A673 (cell line): Measurements from ENCODE around the gene RPRD1B. TPM values are rescaled to one million over a fixed set of nuclear protein-coding genes. Genes with fewer than 3 reads are reported as not detected.

Experiments
- BruUV-seq: library from RNA; stranded (reverse); fragments of 400-500 nt; replicated peaks from 2 replicates; lab custom pipeline; 2021; lab: Mats Ljungman, UMichigan
- CTCF ChIA-PET: fragments of 300-600 bp; sonication (Branson Sonifier 250); formaldehyde crosslinking; loops from one replicate; lab custom pipeline; 2022; ENCODE audit warnings: antibody characterized with exemption; lab: Charles Lee
- POLR2A ChIA-PET: fragments of 300-600 bp; sonication (Branson Sonifier 250); formaldehyde crosslinking; loops from one replicate; lab custom pipeline; 2022; ENCODE audit warnings: antibody characterized with exemption; ENCODE audit not compliant: low non-redundant PET; lab: Charles Lee
- DNase-seq: peaks from one replicate; pipeline ENCODE4 v3.0.0-alpha.2; 2015; ENCODE audit warnings: low spot score
- H3K27ac ChIP-seq: fragments of 200-600 bp; sonication (generic); 2 replicates; pipeline ENCODE4 v1.5.1; 2016; ENCODE audit warnings: mixed run types, low read depth, mild to moderate bottlenecking, mixed read lengths, antibody characterized with exemption, low read length; ENCODE audit not compliant: poor library complexity, severe bottlenecking
- H3K27me3 ChIP-seq: fragments of 200-600 bp; sonication (generic); replicated peaks from 2 replicates; pipeline ENCODE4 v1.6.1; 2017; ENCODE audit warnings: mixed run types, low read depth, mild to moderate bottlenecking, mixed read lengths, antibody characterized with exemption, low read length; ENCODE audit not compliant: insufficient read depth, poor library complexity
- H3K36me3 ChIP-seq: fragments of 200-600 bp; sonication (generic); 2 replicates; pipeline ENCODE4 v1.6.1; 2016; ENCODE audit warnings: mixed run types, mild to moderate bottlenecking, mixed read lengths, antibody characterized with exemption, low read length; ENCODE audit not compliant: insufficient read depth, poor library complexity, severe bottlenecking
- H3K4me1 ChIP-seq: fragments of 200-600 bp; sonication (generic); 2 replicates; pipeline ENCODE4 v1.6.1; 2017; ENCODE audit warnings: mixed run types, mild to moderate bottlenecking, mixed read lengths, antibody characterized with exemption, low read length; ENCODE audit not compliant: insufficient read depth, poor library complexity, severe bottlenecking
- H3K4me3 ChIP-seq: fragments of 200-600 bp; sonication (generic); 2 replicates; pipeline ENCODE4 v1.5.1; 2016; ENCODE audit warnings: low read depth, mixed run types, mild to moderate bottlenecking, mixed read lengths, low read length; ENCODE audit not compliant: poor library complexity, severe bottlenecking
- H3K9me3 ChIP-seq: fragments of 200-600 bp; sonication (generic); 2 replicates; pipeline ENCODE4 v1.6.1; 2016; ENCODE audit warnings: mixed run types, low read depth, mild to moderate bottlenecking, mixed read lengths, antibody characterized with exemption, low read length; ENCODE audit not compliant: poor library complexity, severe bottlenecking
- EZH2 ChIP-seq: fragments of 200-600 bp; sonication (generic); IDR thresholded peaks from 2 replicates; pipeline ENCODE4 v1.6.1; 2017; ENCODE audit warnings: borderline replicate concordance, low read depth, mild to moderate bottlenecking, mixed read lengths, antibody characterized with exemption, low read length; ENCODE audit not compliant: poor library complexity, severe bottlenecking
- intact Hi-C: fragments of 100-400 bp; cut with micrococcal nuclease; formaldehyde crosslinking; loops from one replicate; pipeline ENCODE4 v1.10.0; 2022; ENCODE audit not compliant: unreplicated experiment
- total RNA-seq: library from RNA; stranded (reverse); gene quantifications from 2 replicates; pipeline ENCODE4 v1.2.3, GENCODE V29; 2021
- TF ChIP-seq, protein P1 (sequence below): fragments of 300-800, 200-600 bp; sonication (generic); conservative IDR thresholded peaks from 2 replicates; pipeline ENCODE4 v1.5.1; 2017; ENCODE audit warnings: low read depth, mild to moderate bottlenecking, antibody characterized with exemption, low read length, moderate library complexity, mixed read lengths

Gene RPRD1B
- total RNA-seq, 1 experiment from 2014 or later: 36.1 TPM

GRCh38 chr20:38050686-38051085 is 17.1 kb downstream of the RPRD1B start:
- POLR2A ChIA-PET: interaction anchor here (0.7 kb wide), 1 partner anchor 1309 kb away, joined by 4 read pairs; no protein-coding TSS in a partner anchor

GRCh38 chr20:38052870-38053269 is 19.3 kb downstream of the RPRD1B start:
- Histone ChIP-seq H3K4me1 (no peaks in the 10 kb centered on the region), H3K4me3 (no peak overlapping the region), H3K27ac (no peak overlapping the region), H3K36me3 (peaks cover 42% of the 10 kb centered on the region), H3K9me3 (no peaks in the 10 kb centered on the region), H3K27me3 (no peaks in the 10 kb centered on the region)
- no TSS peak for BruUV-seq
- no peak for TF ChIP-seq EZH2
- TF ChIP-seq, protein P1, sequence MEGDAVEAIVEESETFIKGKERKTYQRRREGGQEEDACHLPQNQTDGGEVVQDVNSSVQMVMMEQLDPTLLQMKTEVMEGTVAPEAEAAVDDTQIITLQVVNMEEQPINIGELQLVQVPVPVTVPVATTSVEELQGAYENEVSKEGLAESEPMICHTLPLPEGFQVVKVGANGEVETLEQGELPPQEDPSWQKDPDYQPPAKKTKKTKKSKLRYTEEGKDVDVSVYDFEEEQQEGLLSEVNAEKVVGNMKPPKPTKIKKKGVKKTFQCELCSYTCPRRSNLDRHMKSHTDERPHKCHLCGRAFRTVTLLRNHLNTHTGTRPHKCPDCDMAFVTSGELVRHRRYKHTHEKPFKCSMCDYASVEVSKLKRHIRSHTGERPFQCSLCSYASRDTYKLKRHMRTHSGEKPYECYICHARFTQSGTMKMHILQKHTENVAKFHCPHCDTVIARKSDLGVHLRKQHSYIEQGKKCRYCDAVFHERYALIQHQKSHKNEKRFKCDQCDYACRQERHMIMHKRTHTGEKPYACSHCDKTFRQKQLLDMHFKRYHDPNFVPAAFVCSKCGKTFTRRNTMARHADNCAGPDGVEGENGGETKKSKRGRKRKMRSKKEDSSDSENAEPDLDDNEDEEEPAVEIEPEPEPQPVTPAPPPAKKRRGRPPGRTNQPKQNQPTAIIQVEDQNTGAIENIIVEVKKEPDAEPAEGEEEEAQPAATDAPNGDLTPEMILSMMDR: no peak
- no peak for DNase-seq
- CTCF ChIA-PET: no interaction called here
- intact Hi-C loops: no loop called here
- POLR2A ChIA-PET: interaction anchor here (0.6 kb wide), 1 partner anchor 371 kb away, joined by 10 read pairs; no protein-coding TSS in a partner anchor

More at GRCh38 chr20:38050686-38051085, 17.1 kb downstream of the RPRD1B start:
- Histone ChIP-seq H3K9me3 (no peaks in the 10 kb centered on the region), H3K4me1 (no peaks in the 10 kb centered on the region), H3K36me3 (peaks cover 34% of the 10 kb centered on the region), H3K4me3 (no peak overlapping the region), H3K27ac (no peak overlapping the region), H3K27me3 (no peaks in the 10 kb centered on the region)
- intact Hi-C loops: no loop called here
- BruUV-seq: no TSS peak
- no peak for DNase-seq
- TF ChIP-seq EZH2: no peak
- CTCF ChIA-PET: no interaction called here

GRCh38 chr20:38054647-38055046 is 21.1 kb downstream of the RPRD1B start:
- H3K36me3 ChIP-seq: peaks cover 46% of the 10 kb centered on the region
- TF ChIP-seq, protein P1: no peak
- TF ChIP-seq EZH2: no peak
- intact Hi-C loops: no loop called here
- POLR2A ChIA-PET: no interaction called here
- H3K27ac ChIP-seq: no peak overlapping the region
- H3K4me1 ChIP-seq: no peaks in the 10 kb centered on the region
- no peaks in the 10 kb centered on the region for H3K27me3 ChIP-seq
- CTCF ChIA-PET: no interaction called here
- DNase-seq: no peak
- no peak overlapping the region for H3K4me3 ChIP-seq
- H3K9me3 ChIP-seq: no peaks in the 10 kb centered on the region
- no TSS peak for BruUV-seq

DNA sequence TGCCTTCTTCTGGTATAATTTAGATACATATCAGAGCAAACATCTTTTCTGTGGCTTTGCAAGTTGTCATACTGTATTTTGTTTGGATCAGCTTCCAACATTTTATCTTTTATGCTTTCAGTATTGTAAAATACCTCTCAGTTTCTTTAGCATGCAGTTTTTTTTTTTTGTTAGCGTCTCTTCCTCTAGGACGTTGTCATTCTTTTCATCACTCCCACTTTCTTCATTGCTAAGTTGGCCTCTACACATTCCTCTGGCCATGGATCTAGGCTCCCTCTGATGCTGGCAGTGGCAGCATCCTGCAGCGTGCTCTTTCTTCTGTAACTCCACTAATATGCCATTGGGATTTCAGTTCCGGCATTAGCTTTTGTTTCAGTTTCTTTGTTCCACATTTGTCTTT is 21.7 kb downstream of the RPRD1B start:
- intact Hi-C loops: no loop called here
- CTCF ChIA-PET: no interaction called here
- H3K4me3 ChIP-seq: no peak overlapping the region
- no peak overlapping the region for H3K27ac ChIP-seq
- BruUV-seq: no TSS peak
- no peak for DNase-seq
- H3K36me3 ChIP-seq: peaks cover 46% of the 10 kb centered on the region
- no peaks in the 10 kb centered on the region for H3K27me3 ChIP-seq
- no peaks in the 10 kb centered on the region for H3K9me3 ChIP-seq
- POLR2A ChIA-PET: no interaction called here
- TF ChIP-seq, protein P1: no peak
- TF ChIP-seq EZH2: no peak
- no peaks in the 10 kb centered on the region for H3K4me1 ChIP-seq
